ENCODE results near the gene RAB40A. TPM values are rescaled to one million over a fixed set of nuclear protein-coding genes. Genes with fewer than 3 reads are reported as not detected.
A peak's percentile ranks its signal among the peaks of the same experiment; 100 is the strongest.

RAB40A gene
- total RNA-seq, 1 donor from 2014 or later, result 1.5 TPM

GRCh38 chrX:103535206-103535605, 15.9 kb upstream of the RAB40A start:
- H3K27me3 ChIP-seq, result no peaks in the 10 kb centered on the region
- H3K9me3 ChIP-seq, result no peaks in the 10 kb centered on the region
- H3K4me1 ChIP-seq, result peaks cover 0 to 11% of the 10 kb centered on the region in 2 donors
- no peak for DNase-seq (ENCODE audit: low spot score in 2 of 2)
- no peak overlapping the region for H3K4me3 ChIP-seq
- H3K36me3 ChIP-seq, result no peaks in the 10 kb centered on the region
- peak overlapping the region; percentile 78 to 80 for H3K27ac ChIP-seq
- no peak for TF ChIP-seq CTCF (IDR thresholded peaks at IDR 0.05)
- intact Hi-C loops (cut with DNase I), result loop anchor here (5.0 kb wide), 2 partner anchors 52 to 72 kb away; partner anchors contain the start of genes TCEAL3 and TCEAL4

- TF ChIP-seq CTCF (IDR thresholded peaks at IDR 0.05), result peak; percentile 60 to 88 (median 81)
- peak overlapping the region; percentile 52 to 63 for H3K27ac ChIP-seq
- intact Hi-C loops (cut with DNase I), result loop anchor here (1.0 to 2.0 kb wide), 2 partner anchors 155 to 284 kb away; no protein-coding TSS in a partner anchor
- DNase-seq (ENCODE audit: low spot score in 2 of 2), result peak; percentile 16 to 90
- H3K4me3 ChIP-seq, result peak overlapping the region; percentile 45 to 56
- no peaks in the 10 kb centered on the region for H3K36me3 ChIP-seq
- no peaks in the 10 kb centered on the region for H3K9me3 ChIP-seq
- H3K4me1 ChIP-seq, result peaks cover 0 to 10% of the 10 kb centered on the region in 2 donors
- no peaks in the 10 kb centered on the region for H3K27me3 ChIP-seq
Measured at GRCh38 chrX:103533511-103534216, 14.4 kb upstream of the RAB40A start.

GRCh38 chrX:103531002-103531401, 11.7 kb upstream of the RAB40A start:
- no peaks in the 10 kb centered on the region for H3K4me1 ChIP-seq
- H3K27ac ChIP-seq, result no peak overlapping the region
- no peaks in the 10 kb centered on the region for H3K36me3 ChIP-seq
- H3K9me3 ChIP-seq, result no peaks in the 10 kb centered on the region
- no peak for DNase-seq (ENCODE audit: low spot score in 2 of 2)
- no peak overlapping the region for H3K4me3 ChIP-seq
- no peak for TF ChIP-seq CTCF (IDR thresholded peaks at IDR 0.05)
- intact Hi-C loops (cut with DNase I), result no loop called here
- H3K27me3 ChIP-seq, result no peaks in the 10 kb centered on the region

GRCh38 chrX:103530545-103530944, 11.3 kb upstream of the RAB40A start:
- DNase-seq (ENCODE audit: low spot score in 2 of 2), result no peak
- no peak for TF ChIP-seq CTCF (IDR thresholded peaks at IDR 0.05)
- Histone ChIP-seq H3K4me3 (no peak overlapping the region), H3K27me3 (no peaks in the 10 kb centered on the region), H3K27ac (no peak overlapping the region), H3K36me3 (no peaks in the 10 kb centered on the region), H3K9me3 (no peaks in the 10 kb centered on the region), H3K4me1 (no peaks in the 10 kb centered on the region)
- intact Hi-C loops (cut with DNase I), result no loop called here

- Histone ChIP-seq H3K36me3 (no peaks in the 10 kb centered on the region), H3K4me1 (no peaks in the 10 kb centered on the region), H3K4me3 (no peak overlapping the region), H3K27me3 (no peaks in the 10 kb centered on the region), H3K27ac (no peak overlapping the region), H3K9me3 (no peaks in the 10 kb centered on the region)
- intact Hi-C loops (cut with DNase I), result no loop called here
- no peak for TF ChIP-seq CTCF (IDR thresholded peaks at IDR 0.05)
- no peak for DNase-seq (ENCODE audit: low spot score in 2 of 2)
Measured at GRCh38 chrX:103529550-103529949, 10.3 kb upstream of the RAB40A start.
